ENCODE measurements around the gene CYP2C9. TPM values are rescaled to one million over a fixed set of nuclear protein-coding genes. Genes with fewer than 3 reads are reported as not detected.

Gene CYP2C9
- total RNA-seq, 1 experiment from 2014 or later, result 0.76 TPM

DNA sequence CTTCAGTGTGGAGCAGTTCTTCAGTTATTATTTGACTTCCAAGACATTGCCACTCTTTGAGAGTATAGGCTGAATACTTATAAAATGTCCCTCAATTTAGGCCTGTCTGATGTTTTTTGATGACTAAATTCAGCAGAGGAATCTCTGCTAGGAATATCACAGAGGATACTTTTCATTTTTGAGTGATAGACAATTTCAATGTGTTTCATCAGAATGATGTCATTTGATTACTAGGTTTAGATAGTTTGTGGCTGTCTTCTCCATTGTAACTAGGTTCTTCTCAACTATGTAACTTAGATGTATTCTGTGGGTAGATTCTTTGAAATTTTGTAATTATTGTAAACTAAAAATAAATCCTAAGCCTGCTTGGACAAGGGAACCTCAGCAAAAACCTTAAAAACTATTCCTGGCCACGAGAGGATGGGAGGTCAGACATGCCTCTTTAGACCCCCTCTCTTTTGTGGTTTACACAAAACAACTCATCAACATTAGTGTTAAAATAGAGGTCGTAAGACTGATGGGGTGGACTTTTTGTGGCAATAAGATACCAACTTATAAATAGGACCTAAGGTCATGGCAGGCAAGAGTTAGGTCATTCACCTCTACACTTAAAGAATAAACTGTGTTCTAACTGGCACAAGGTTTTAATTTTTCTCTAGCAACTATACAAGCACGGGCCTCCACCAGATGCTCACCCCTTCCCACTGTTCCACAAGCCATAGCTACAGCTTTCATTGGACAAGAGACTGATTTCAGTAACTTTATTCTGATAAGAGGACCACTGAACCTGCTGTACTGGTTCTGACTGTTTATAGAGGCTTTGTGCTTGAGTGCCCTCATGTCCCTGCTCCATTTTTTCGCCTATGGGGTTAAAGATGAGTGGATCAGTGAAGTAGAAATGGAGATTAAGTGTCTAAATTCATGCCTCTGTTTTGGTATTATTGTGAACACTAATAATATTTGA is 97.2 kb downstream of the CYP2C9 start:
- no peaks in the 10 kb centered on the region for H3K27me3 ChIP-seq (ENCODE audit: insufficient read depth, low read length)
- no peaks in the 10 kb centered on the region for H3K79me2 ChIP-seq (ENCODE audit: insufficient read depth, low read length)
- H3K9me2 ChIP-seq (ENCODE audit: insufficient read depth), result no peaks in the 10 kb centered on the region
- H2AFZ ChIP-seq (ENCODE audit: low read depth, low read length, poor library complexity, severe bottlenecking), result no peak overlapping the region
- POLR2A ChIA-PET, result no interaction called here
- no peaks in the 10 kb centered on the region for H4K20me1 ChIP-seq (ENCODE audit: insufficient read depth)
- no peak overlapping the region for H3K4me2 ChIP-seq (ENCODE audit: low read length)
- RAD21 ChIA-PET (ENCODE audit: low non-redundant PET in 1 of 2, low total read pairs in 2 of 2, uncharacterized antibody in 2 of 2, unreplicated experiment in 2 of 2), result no interaction called here
- DNase-seq (ENCODE audit: low read depth, low spot score), result no peak
- no peak overlapping the region for H3K9ac ChIP-seq (ENCODE audit: low read length)
- no peak overlapping the region for H3K27ac ChIP-seq (ENCODE audit: low read depth, low read length)
- CTCF ChIA-PET, result no interaction called here
- no peaks in the 10 kb centered on the region for H3K36me3 ChIP-seq (ENCODE audit: control insufficient read depth in 1 of 2, insufficient read depth in 2 of 2, low read length in 2 of 2)
- no peak for TF ChIP-seq SIN3A (IDR thresholded peaks at IDR 0.05; ENCODE audit: low read depth)
- peak; percentile 26; the same call in 1 of the 2 replicates for TF ChIP-seq CEBPB (IDR thresholded peaks at IDR 0.05; ENCODE audit: low read depth)
- TF ChIP-seq, protein P1, sequence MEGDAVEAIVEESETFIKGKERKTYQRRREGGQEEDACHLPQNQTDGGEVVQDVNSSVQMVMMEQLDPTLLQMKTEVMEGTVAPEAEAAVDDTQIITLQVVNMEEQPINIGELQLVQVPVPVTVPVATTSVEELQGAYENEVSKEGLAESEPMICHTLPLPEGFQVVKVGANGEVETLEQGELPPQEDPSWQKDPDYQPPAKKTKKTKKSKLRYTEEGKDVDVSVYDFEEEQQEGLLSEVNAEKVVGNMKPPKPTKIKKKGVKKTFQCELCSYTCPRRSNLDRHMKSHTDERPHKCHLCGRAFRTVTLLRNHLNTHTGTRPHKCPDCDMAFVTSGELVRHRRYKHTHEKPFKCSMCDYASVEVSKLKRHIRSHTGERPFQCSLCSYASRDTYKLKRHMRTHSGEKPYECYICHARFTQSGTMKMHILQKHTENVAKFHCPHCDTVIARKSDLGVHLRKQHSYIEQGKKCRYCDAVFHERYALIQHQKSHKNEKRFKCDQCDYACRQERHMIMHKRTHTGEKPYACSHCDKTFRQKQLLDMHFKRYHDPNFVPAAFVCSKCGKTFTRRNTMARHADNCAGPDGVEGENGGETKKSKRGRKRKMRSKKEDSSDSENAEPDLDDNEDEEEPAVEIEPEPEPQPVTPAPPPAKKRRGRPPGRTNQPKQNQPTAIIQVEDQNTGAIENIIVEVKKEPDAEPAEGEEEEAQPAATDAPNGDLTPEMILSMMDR (IDR thresholded peaks at IDR 0.05 in 2 of 3, conservative IDR thresholded peaks at IDR 0.05 in 1 of 3; ENCODE audit: borderline replicate concordance in 1 of 3, insufficient read depth in 1 of 3, low read depth in 2 of 3, low read length in 2 of 3), result no peak
- TF ChIP-seq, protein P2, sequence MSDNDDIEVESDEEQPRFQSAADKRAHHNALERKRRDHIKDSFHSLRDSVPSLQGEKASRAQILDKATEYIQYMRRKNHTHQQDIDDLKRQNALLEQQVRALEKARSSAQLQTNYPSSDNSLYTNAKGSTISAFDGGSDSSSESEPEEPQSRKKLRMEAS (IDR thresholded peaks at IDR 0.05), result no peak
- TF ChIP-seq JUND (IDR thresholded peaks at IDR 0.05), result no peak
- no peak for TF ChIP-seq SRF (IDR thresholded peaks at IDR 0.05; ENCODE audit: low read depth)
- H3K4me3 ChIP-seq (replicated peaks in 1 of 2; ENCODE audit: low read depth in 1 of 2, low read length in 2 of 2), result no peak overlapping the region
- BruUV-seq (replicated peaks), result no TSS peak
- intact Hi-C loops (cut with micrococcal nuclease), result no loop called here
- no peaks in the 10 kb centered on the region for H3K4me1 ChIP-seq (ENCODE audit: control insufficient read depth in 1 of 2, insufficient read depth in 2 of 2, low read length in 2 of 2)
- no peak for ATAC-seq
- no peaks in the 10 kb centered on the region for H3K9me3 ChIP-seq (ENCODE audit: control insufficient read depth in 1 of 2, insufficient read depth in 1 of 2, low read depth in 1 of 2, low read length in 2 of 2)

- no peaks in the 10 kb centered on the region for H3K36me3 ChIP-seq (ENCODE audit: control insufficient read depth in 1 of 2, insufficient read depth in 2 of 2, low read length in 2 of 2)
- no peaks in the 10 kb centered on the region for H3K9me2 ChIP-seq (ENCODE audit: insufficient read depth)
- ATAC-seq, result no peak
- no peak overlapping the region for H3K9ac ChIP-seq (ENCODE audit: low read length)
- TF ChIP-seq EGR1 (IDR thresholded peaks at IDR 0.05; ENCODE audit: low read depth), result no peak
- TF ChIP-seq JUND (IDR thresholded peaks at IDR 0.05), result no peak
- TF ChIP-seq SP1 (IDR thresholded peaks at IDR 0.05; ENCODE audit: low read depth), result no peak
- BruUV-seq (replicated peaks), result no TSS peak
- POLR2A ChIA-PET, result no interaction called here
- no peaks in the 10 kb centered on the region for H3K9me3 ChIP-seq (ENCODE audit: control insufficient read depth in 1 of 2, insufficient read depth in 1 of 2, low read depth in 1 of 2, low read length in 2 of 2)
- no peak overlapping the region for H3K27ac ChIP-seq (ENCODE audit: low read depth, low read length)
- no peak for DNase-seq (ENCODE audit: low read depth, low spot score)
- RAD21 ChIA-PET (ENCODE audit: low non-redundant PET in 1 of 2, low total read pairs in 2 of 2, uncharacterized antibody in 2 of 2, unreplicated experiment in 2 of 2), result no interaction called here
- H3K4me3 ChIP-seq (replicated peaks in 1 of 2; ENCODE audit: low read depth in 1 of 2, low read length in 2 of 2), result no peak overlapping the region
- intact Hi-C loops (cut with micrococcal nuclease), result no loop called here
- no peaks in the 10 kb centered on the region for H4K20me1 ChIP-seq (ENCODE audit: insufficient read depth)
- H3K4me1 ChIP-seq (ENCODE audit: control insufficient read depth in 1 of 2, insufficient read depth in 2 of 2, low read length in 2 of 2), result no peaks in the 10 kb centered on the region
- no peak overlapping the region for H3K4me2 ChIP-seq (ENCODE audit: low read length)
- H3K27me3 ChIP-seq (ENCODE audit: insufficient read depth, low read length), result no peaks in the 10 kb centered on the region
- no peaks in the 10 kb centered on the region for H3K79me2 ChIP-seq (ENCODE audit: insufficient read depth, low read length)
- CTCF ChIA-PET, result no interaction called here
- no peak overlapping the region for H2AFZ ChIP-seq (ENCODE audit: low read depth, low read length, poor library complexity, severe bottlenecking)
Measured at GRCh38 chr10:95039281-95039680, 100.8 kb downstream of the CYP2C9 start.

Other genes with a start within 250 kb of the CYP2C9 start
- not detected for gene CYP2C19, start 176.0 kb upstream of the CYP2C9 start, total RNA-seq (2021; ENCODE audit: unreplicated experiment)
- 0.47 TPM for gene CYP2C8, start 130.8 kb downstream of the CYP2C9 start, total RNA-seq (2021; ENCODE audit: unreplicated experiment)